MM.1S (cell line): ENCODE measurements around the gene ALS2.
A peak's percentile ranks its signal among the peaks of the same experiment; 100 is the strongest.

ENCODE experiments used
- DNase-seq: peaks from one replicate; pipeline ENCODE4 v3.0.0-alpha.2; 2015
- H2AFZ ChIP-seq: fragments of 300-600 bp; sonication (generic); 2 replicates; pipeline ENCODE4 v1.6.0; 2016; ENCODE audit warnings: antibody characterized with exemption, low read length
- H3F3A ChIP-seq: fragments of 300-600 bp; sonication (generic); 2 replicates; pipeline ENCODE4 v1.6.1; 2016; ENCODE audit warnings: mild to moderate bottlenecking, antibody characterized with exemption, low read length, moderate library complexity, mixed read lengths; ENCODE audit not compliant: insufficient read depth
- H3K27ac ChIP-seq: fragments of 300-600 bp; sonication (generic); 2 replicates; pipeline ENCODE4 v1.5.1; 2016; ENCODE audit warnings: mild to moderate bottlenecking, low read length
- H3K27me3 ChIP-seq: fragments of 300-600 bp; sonication (generic); replicated peaks from 2 replicates; pipeline ENCODE4 v1.6.0; 2016; ENCODE audit warnings: low read length; ENCODE audit not compliant: insufficient read depth
- H3K36me3 ChIP-seq: fragments of 300-600 bp; sonication (generic); replicated peaks from 2 replicates; pipeline ENCODE4 v1.6.1; 2016; ENCODE audit warnings: mild to moderate bottlenecking, low read length, mixed read lengths; ENCODE audit not compliant: insufficient read depth
- H3K4me1 ChIP-seq: fragments of 300-600 bp; sonication (generic); 2 replicates; pipeline ENCODE4 v1.6.1; 2016; ENCODE audit warnings: low read length, mixed read lengths
- H3K4me2 ChIP-seq: fragments of 300-600 bp; sonication (generic); 2 replicates; pipeline ENCODE4 v1.6.0; 2016; ENCODE audit warnings: low read depth, low read length
- H3K4me3 ChIP-seq: fragments of 300-600 bp; sonication (generic); 2 replicates; pipeline ENCODE4 v1.5.1; 2016; ENCODE audit warnings: low read length, mixed read lengths
- H3K79me2 ChIP-seq: fragments of 300-600 bp; sonication (generic); 2 replicates; pipeline ENCODE4 v1.6.1; 2016; ENCODE audit warnings: mixed run types, low read length, mixed read lengths
- H3K9ac ChIP-seq: fragments of 300-600 bp; sonication (generic); 2 replicates; pipeline ENCODE4 v1.6.1; 2016; ENCODE audit warnings: low read length, mixed read lengths
- H3K9me2 ChIP-seq: fragments of 300-600 bp; sonication (generic); replicated peaks from 2 replicates; pipeline ENCODE4 v1.6.1; 2016; ENCODE audit warnings: mild to moderate bottlenecking, low read length, mixed read lengths; ENCODE audit not compliant: insufficient read depth
- H3K9me3 ChIP-seq: fragments of 300-600 bp; sonication (generic); replicated peaks from 2 replicates; pipeline ENCODE4 v1.6.1; 2016; ENCODE audit warnings: mild to moderate bottlenecking, low read length, mixed read lengths; ENCODE audit not compliant: insufficient read depth
- H4K20me1 ChIP-seq: fragments of 300-600 bp; sonication (generic); 2 replicates; pipeline ENCODE4 v1.6.1; 2016; ENCODE audit warnings: mild to moderate bottlenecking, low read length, moderate library complexity, mixed read lengths; ENCODE audit not compliant: insufficient read depth
- EZH2 ChIP-seq: fragments of 300-600 bp; sonication (generic); optimal IDR thresholded peaks from 2 replicates; pipeline ENCODE3; 2017; ENCODE audit warnings: low read depth, mild to moderate bottlenecking, antibody characterized with exemption, low read length, mixed read lengths
- EZH2phosphoT487 ChIP-seq: fragments of 300-600 bp; sonication (generic); IDR thresholded peaks from 2 replicates; pipeline ENCODE4 v1.6.1; 2018; ENCODE audit warnings: antibody characterized with exemption, low read length
- TF ChIP-seq, protein P1 (sequence below): fragments of 300-600 bp; sonication (generic); IDR thresholded peaks from 2 replicates; pipeline ENCODE4 v1.5.1; 2016; ENCODE audit warnings: antibody characterized with exemption, low read length, mixed read lengths

The ALS2 gene

DNA sequence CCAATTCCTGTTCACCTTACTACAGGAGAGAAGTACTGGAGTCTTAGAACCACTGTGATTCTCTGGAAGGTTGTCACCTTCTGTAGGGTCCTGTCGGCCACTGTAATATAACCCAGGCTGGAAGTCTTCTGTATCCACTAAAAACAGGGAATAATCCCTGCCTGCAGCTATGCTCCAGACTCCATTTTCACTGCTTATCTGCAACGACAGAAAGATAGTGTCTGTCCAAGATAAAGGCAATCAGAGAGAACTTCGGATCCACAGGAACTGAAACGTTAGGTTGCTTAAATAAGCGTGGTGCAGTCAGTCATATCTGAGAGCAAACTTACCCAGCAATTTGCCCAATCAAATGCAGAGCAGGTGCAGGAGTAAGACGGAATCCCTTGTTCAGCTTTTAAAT, 34.2 kb downstream of the ALS2 start:
- H3K4me2 ChIP-seq, result no peak overlapping the region
- H3K4me3 ChIP-seq, result no peak overlapping the region
- H3K9ac ChIP-seq, result no peak overlapping the region
- no peaks in the 10 kb centered on the region for H3K9me3 ChIP-seq
- no peak overlapping the region for H2AFZ ChIP-seq
- no peaks in the 10 kb centered on the region; the same call in 1 of the 2 replicates for H3K36me3 ChIP-seq
- H3K27ac ChIP-seq, result no peak overlapping the region
- no peaks in the 10 kb centered on the region for H3K79me2 ChIP-seq
- peaks cover 7% of the 10 kb centered on the region for H3K4me1 ChIP-seq
- TF ChIP-seq EZH2phosphoT487 (no peak), EZH2 (no peak)
- TF ChIP-seq, protein P1, sequence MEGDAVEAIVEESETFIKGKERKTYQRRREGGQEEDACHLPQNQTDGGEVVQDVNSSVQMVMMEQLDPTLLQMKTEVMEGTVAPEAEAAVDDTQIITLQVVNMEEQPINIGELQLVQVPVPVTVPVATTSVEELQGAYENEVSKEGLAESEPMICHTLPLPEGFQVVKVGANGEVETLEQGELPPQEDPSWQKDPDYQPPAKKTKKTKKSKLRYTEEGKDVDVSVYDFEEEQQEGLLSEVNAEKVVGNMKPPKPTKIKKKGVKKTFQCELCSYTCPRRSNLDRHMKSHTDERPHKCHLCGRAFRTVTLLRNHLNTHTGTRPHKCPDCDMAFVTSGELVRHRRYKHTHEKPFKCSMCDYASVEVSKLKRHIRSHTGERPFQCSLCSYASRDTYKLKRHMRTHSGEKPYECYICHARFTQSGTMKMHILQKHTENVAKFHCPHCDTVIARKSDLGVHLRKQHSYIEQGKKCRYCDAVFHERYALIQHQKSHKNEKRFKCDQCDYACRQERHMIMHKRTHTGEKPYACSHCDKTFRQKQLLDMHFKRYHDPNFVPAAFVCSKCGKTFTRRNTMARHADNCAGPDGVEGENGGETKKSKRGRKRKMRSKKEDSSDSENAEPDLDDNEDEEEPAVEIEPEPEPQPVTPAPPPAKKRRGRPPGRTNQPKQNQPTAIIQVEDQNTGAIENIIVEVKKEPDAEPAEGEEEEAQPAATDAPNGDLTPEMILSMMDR, result no peak
- H3K27me3 ChIP-seq, result no peaks in the 10 kb centered on the region
- no peaks in the 10 kb centered on the region for H3F3A ChIP-seq
- DNase-seq, result no peak
- no peaks in the 10 kb centered on the region for H4K20me1 ChIP-seq
- H3K9me2 ChIP-seq, result no peaks in the 10 kb centered on the region

GRCh38 chr2:201735486-201735885, 45.2 kb downstream of the ALS2 start:
- Histone ChIP-seq H4K20me1 (no peaks in the 10 kb centered on the region), H3K79me2 (no peaks in the 10 kb centered on the region), H3K36me3 (no peaks in the 10 kb centered on the region), H3K9me3 (no peaks in the 10 kb centered on the region), H2AFZ (no peak overlapping the region), H3K9ac (no peak overlapping the region), H3K4me2 (no peak overlapping the region), H3K27ac (no peak overlapping the region), H3F3A (peaks cover 12% of the 10 kb centered on the region), H3K9me2 (no peaks in the 10 kb centered on the region), H3K4me3 (no peak overlapping the region), H3K4me1 (peaks cover 8% of the 10 kb centered on the region; the same call in 1 of the 2 replicates), H3K27me3 (no peaks in the 10 kb centered on the region)
- no peak for DNase-seq
- TF ChIP-seq EZH2phosphoT487, result no peak
- TF ChIP-seq, protein P1, result no peak
- no peak for TF ChIP-seq EZH2

- H3K36me3 ChIP-seq, result no peaks in the 10 kb centered on the region
- TF ChIP-seq EZH2phosphoT487 (no peak), EZH2 (no peak)
- TF ChIP-seq, protein P1, result no peak
- peak overlapping the region; percentile 48; the same call in 1 of the 2 replicates for H3K27ac ChIP-seq
- no peaks in the 10 kb centered on the region for H3K9me2 ChIP-seq
- peak overlapping the region; percentile 17; the same call in 1 of the 2 replicates for H3K4me2 ChIP-seq
- no peaks in the 10 kb centered on the region for H3K79me2 ChIP-seq
- H3K27me3 ChIP-seq, result no peaks in the 10 kb centered on the region
- no peaks in the 10 kb centered on the region for H3K9me3 ChIP-seq
- H4K20me1 ChIP-seq, result no peaks in the 10 kb centered on the region
- peak; percentile 69 for DNase-seq
- H3K9ac ChIP-seq, result peak overlapping the region; percentile 10; the same call in 1 of the 2 replicates
- H3K4me1 ChIP-seq, result peaks cover 8% of the 10 kb centered on the region; the same call in 1 of the 2 replicates
- no peak overlapping the region for H3K4me3 ChIP-seq
- H3F3A ChIP-seq, result peaks cover 12% of the 10 kb centered on the region
- H2AFZ ChIP-seq, result no peak overlapping the region
Observed at GRCh38 chr2:201734111-201734510, 46.6 kb downstream of the ALS2 start.
